Liver (tissue), 9 donors: ENCODE results near the gene FECH. TPM values are rescaled to one million over a fixed set of nuclear protein-coding genes. Genes with fewer than 3 reads are reported as not detected.

Source experiments
- DNase-seq: peaks from one replicate; pipeline ENCODE4 v3.0.0-alpha.2; 2017; ENCODE audit warnings: low spot score
- H3K27ac ChIP-seq, 2 donors: one replicate each; pipeline ENCODE4 v1.7.0; 2013; ENCODE audit warnings: inconsistent platforms in 2 of 2, low read length in 2 of 2, control low read depth in 1 of 2, low read depth in 1 of 2, mild to moderate bottlenecking in 1 of 2
- H3K27me3 ChIP-seq, 4 donors: one replicate each; pipeline versions ENCODE4 v1.6.1 to v1.7.0; 2013; ENCODE audit warnings: low read length in 3 of 4, inconsistent platforms in 1 of 4, mild to moderate bottlenecking in 1 of 4, moderate library complexity in 1 of 4; ENCODE audit not compliant: control insufficient read depth in 4 of 4, insufficient read depth in 4 of 4
- H3K36me3 ChIP-seq, 4 donors: one replicate each; pipeline versions ENCODE4 v1.6.1 to v1.7.0; 2013; ENCODE audit warnings: low read length in 3 of 4, mild to moderate bottlenecking in 3 of 4, low read depth in 1 of 4, moderate library complexity in 1 of 4; ENCODE audit not compliant: control insufficient read depth in 4 of 4, insufficient read depth in 3 of 4
- H3K4me1 ChIP-seq, 4 donors: one replicate each; pipeline versions ENCODE4 v1.6.1 to v1.7.0; 2013; ENCODE audit warnings: low read length in 3 of 4, mild to moderate bottlenecking in 3 of 4, moderate library complexity in 1 of 4; ENCODE audit not compliant: control insufficient read depth in 4 of 4, insufficient read depth in 4 of 4
- H3K4me3 ChIP-seq, 3 donors: one replicate each; pipeline versions ENCODE4 v1.6.1 to v1.7.0; 2013; ENCODE audit warnings: low read length in 3 of 3, control low read depth in 1 of 3, low read depth in 1 of 3, mild to moderate bottlenecking in 1 of 3
- H3K9ac ChIP-seq, 2 donors: one replicate each; pipeline ENCODE4 v1.7.0; 2013; ENCODE audit warnings: low read length in 2 of 2, mild to moderate bottlenecking in 2 of 2, moderate library complexity in 2 of 2, control low read depth in 1 of 2, low read depth in 1 of 2
- H3K9me3 ChIP-seq, 4 donors: one replicate each; pipeline versions ENCODE4 v1.6.1 to v1.7.0; 2013; ENCODE audit warnings: low read length in 3 of 4; ENCODE audit not compliant: control insufficient read depth in 4 of 4
- ATF3 ChIP-seq: IDR thresholded peaks from 2 replicates; pipeline ENCODE4 v1.6.1; 2016; ENCODE audit warnings: antibody characterized with exemption
- CTCF ChIP-seq: fragments of 150-350 bp; IDR thresholded peaks from 2 replicates; pipeline ENCODE4 v1.5.1; 2017; ENCODE audit warnings: improper control_type of control experiment, low read depth, low read length; ENCODE audit not compliant: missing input control
- EGR1 ChIP-seq, 2 donors: IDR thresholded peaks; 2 replicates each; pipeline ENCODE4 v1.6.1; 2016 to 2018; ENCODE audit warnings: antibody characterized with exemption in 2 of 2, low read depth in 2 of 2
- FOXA1 ChIP-seq: IDR thresholded peaks from 2 replicates; pipeline ENCODE4 v1.6.1; 2016; ENCODE audit warnings: antibody characterized with exemption
- FOXA2 ChIP-seq: IDR thresholded peaks from 2 replicates; pipeline ENCODE4 v1.6.1; 2016; ENCODE audit warnings: antibody characterized with exemption
- HNF4A ChIP-seq, 2 donors: conservative IDR thresholded peaks; 2 replicates each; pipeline ENCODE4 v1.6.1; 2016; ENCODE audit warnings: antibody characterized with exemption in 2 of 2, mild to moderate bottlenecking in 2 of 2
- HNF4G ChIP-seq: IDR thresholded peaks from 2 replicates; pipeline ENCODE4 v1.6.1; 2016; ENCODE audit warnings: antibody characterized with exemption
- JUND ChIP-seq, 2 donors: IDR thresholded peaks; 2 replicates each; pipeline ENCODE4 v1.6.1; 2016; ENCODE audit warnings: antibody characterized with exemption in 2 of 2
- MAX ChIP-seq: IDR thresholded peaks from 2 replicates; pipeline ENCODE4 v1.6.1; 2016; ENCODE audit warnings: antibody characterized with exemption
- NR2F2 ChIP-seq: IDR thresholded peaks from 2 replicates; pipeline ENCODE4 v1.6.1; 2016; ENCODE audit warnings: antibody characterized with exemption
- RAD21 ChIP-seq, 2 donors: IDR thresholded peaks; 2 replicates each; pipeline ENCODE4 v1.6.1; 2016; ENCODE audit warnings: antibody characterized with exemption in 2 of 2, mild to moderate bottlenecking in 2 of 2
- REST ChIP-seq: IDR thresholded peaks from 2 replicates; pipeline ENCODE4 v1.6.1; 2016; ENCODE audit warnings: antibody characterized with exemption, mild to moderate bottlenecking
- RXRA ChIP-seq, 2 donors: IDR thresholded peaks; 2 replicates each; pipeline ENCODE4 v1.6.1; 2017 to 2018; ENCODE audit warnings: antibody characterized with exemption in 2 of 2, mild to moderate bottlenecking in 1 of 2
- SP1 ChIP-seq: IDR thresholded peaks from 2 replicates; pipeline ENCODE4 v1.6.1; 2018; ENCODE audit warnings: antibody characterized with exemption, mild to moderate bottlenecking
- TAF1 ChIP-seq: conservative IDR thresholded peaks from 2 replicates; pipeline ENCODE4 v1.6.1; 2016; ENCODE audit warnings: antibody characterized with exemption, mild to moderate bottlenecking
- ZBTB33 ChIP-seq: IDR thresholded peaks from 2 replicates; pipeline ENCODE4 v1.6.1; 2016; ENCODE audit warnings: antibody characterized with exemption
- WGBS: extraction: QIAGEN DNeasy Blood & Tissue Kit; methylation state at CpG from one replicate; pipeline ENCODE4 v1.1.7; 2013; 5-methylcytosine and 5-hydroxymethylcytosine counted together
- polyA plus RNA-seq, 2 donors: library from polyadenylated mRNA; stranded (reverse) in 1 of 2; unstranded in 1 of 2; fragments of 200-250 nt in 1 of 2; fragments of >200 nt in 1 of 2; fragmentation: Nextera tagmentation in 1 of 2; extraction: Ambion mirVana in 1 of 2; gene quantifications; one replicate each; pipeline versions ENCODE4 v1.2.1 to v1.2.3, GENCODE V29; 2013 to 2015
- total RNA-seq, 2 donors: library from RNA; depleted of rRNA; stranded (reverse); fragments of >200 nt; gene quantifications; one replicate each; pipeline ENCODE4 v1.2.3, GENCODE V29; 2014
- donor health status: healthy.
- donor health status: healthy.
- donor health status: healthy.
- donor health status: healthy.
- donor health status: healthy.

Gene FECH
- total and polyA plus RNA-seq, 4 donors = 13.8 to 1,262 (median 42.1) TPM

- no peak for DNase-seq
- H3K9ac ChIP-seq = no peak overlapping the region
- no peak for TF ChIP-seq MAX
- TF ChIP-seq TAF1 = no peak
- H3K27me3 ChIP-seq = no peaks in the 10 kb centered on the region
- H3K36me3 ChIP-seq = peaks cover 4 to 20% (median 6%) of the 10 kb centered on the region in 4 donors
- H3K4me1 ChIP-seq = no peaks in the 10 kb centered on the region
- H3K9me3 ChIP-seq = no peaks in the 10 kb centered on the region
- WGBS = 86% methylated on average over 6 of the region's 6 CpGs
- H3K4me3 ChIP-seq = no peak overlapping the region
- no peak overlapping the region for H3K27ac ChIP-seq
Measured at GRCh38 chr18:57559314-57559713, 27.2 kb downstream of the FECH start.

GRCh38 chr18:57555134-57555533 lies 31.4 kb downstream of the FECH start:
- peaks cover 9 to 37% (median 16%) of the 10 kb centered on the region in 4 donors for H3K36me3 ChIP-seq
- no peak overlapping the region for H3K4me3 ChIP-seq
- no peaks in the 10 kb centered on the region for H3K9me3 ChIP-seq
- no peak overlapping the region for H3K27ac ChIP-seq
- 88% methylated on average over 2 of the region's 2 CpGs for WGBS
- no peaks in the 10 kb centered on the region for H3K4me1 ChIP-seq
- no peaks in the 10 kb centered on the region for H3K27me3 ChIP-seq
- DNase-seq = no peak
- TF ChIP-seq HNF4G (no peak), NR2F2 (no peak), RAD21 (IDR thresholded peaks at IDR 0.05) (no peak), ATF3 (no peak), FOXA2 (no peak), EGR1 (IDR thresholded peaks at IDR 0.05; ENCODE audit: low read depth in 2 of 2) (no peak), CTCF (no peak), REST (no peak), RXRA (IDR thresholded peaks at IDR 0.05) (no peak), SP1 (no peak), ZBTB33 (no peak), MAX (no peak), JUND (IDR thresholded peaks at IDR 0.05) (no peak), HNF4A (conservative IDR thresholded peaks at IDR 0.05) (no peak), FOXA1 (no peak)
- H3K9ac ChIP-seq = no peak overlapping the region
